HG02970 (cell line): ENCODE measurements around the gene HIC1.

ENCODE experiments used
- ATAC-seq: cut with Tn5 transposase; IDR thresholded peaks from one replicate; pipeline ENCODE4 v1.9.1; 2021; ENCODE audit warnings: mild to moderate bottlenecking, moderate library complexity, moderate number of reproducible peaks; ENCODE audit not compliant: unreplicated experiment, low FRiP score

HIC1 gene

DNA sequence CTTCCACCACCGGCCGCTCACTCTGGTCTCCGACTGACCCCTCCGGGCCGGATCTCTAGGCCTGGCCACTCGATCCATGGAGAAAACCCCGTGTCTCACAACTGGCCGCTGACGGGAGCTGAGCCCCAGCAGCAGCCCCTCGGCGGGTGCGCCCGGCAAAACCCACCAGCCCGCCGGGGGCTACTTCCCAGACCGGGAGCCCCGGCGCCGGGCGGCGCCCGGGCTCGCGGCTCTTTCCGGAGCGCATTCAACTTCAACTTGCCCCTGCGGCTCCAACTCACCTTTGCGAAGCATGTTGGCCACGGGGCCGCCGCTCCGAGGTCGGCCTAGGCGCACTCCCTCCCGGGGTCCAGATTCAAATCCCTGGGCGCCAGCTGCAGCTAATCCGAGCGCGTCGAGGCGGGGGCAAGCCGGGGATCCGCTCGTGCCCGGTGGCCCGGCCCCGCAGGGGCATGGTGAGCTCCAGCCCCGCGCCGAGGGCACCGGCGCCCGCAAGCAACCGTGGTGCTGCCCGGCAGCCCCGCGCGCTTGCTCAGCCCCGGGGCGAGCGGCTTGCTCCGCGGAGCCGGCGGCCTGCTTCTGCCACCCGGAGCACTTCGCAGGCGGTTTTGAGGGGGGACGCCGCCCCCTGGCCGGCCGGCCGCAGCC is 30.2 kb upstream of the HIC1 start:
- no peak for ATAC-seq

DNA sequence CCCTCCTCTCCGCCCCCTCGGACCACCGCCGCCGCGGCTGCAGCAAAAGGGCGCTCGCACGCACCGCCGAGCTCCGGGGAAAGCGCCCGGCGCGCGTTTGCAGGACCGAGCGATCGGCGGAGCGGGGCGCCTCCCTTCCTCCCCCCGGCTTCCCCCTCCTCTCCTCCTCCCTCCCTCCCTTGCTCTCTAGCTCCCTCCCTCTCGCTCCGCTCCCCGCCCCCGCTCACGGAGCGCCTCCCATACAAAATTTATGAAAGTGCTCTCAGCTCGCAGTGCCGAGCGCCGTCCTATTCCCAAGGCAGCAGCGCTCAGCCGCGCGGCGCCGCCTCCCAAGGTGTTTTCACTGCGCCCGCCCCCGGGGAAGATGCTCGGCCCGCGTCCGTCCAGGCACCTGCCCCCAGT is 29.7 kb upstream of the HIC1 start, which contains the start of gene RTN4RL1:
Gene RTN4RL1 (minus strand): TSS at position 115 of the 402 bp plus-strand sequence. CDS start 469 bp downstream, outside the sequence.
- no peak for ATAC-seq

DNA sequence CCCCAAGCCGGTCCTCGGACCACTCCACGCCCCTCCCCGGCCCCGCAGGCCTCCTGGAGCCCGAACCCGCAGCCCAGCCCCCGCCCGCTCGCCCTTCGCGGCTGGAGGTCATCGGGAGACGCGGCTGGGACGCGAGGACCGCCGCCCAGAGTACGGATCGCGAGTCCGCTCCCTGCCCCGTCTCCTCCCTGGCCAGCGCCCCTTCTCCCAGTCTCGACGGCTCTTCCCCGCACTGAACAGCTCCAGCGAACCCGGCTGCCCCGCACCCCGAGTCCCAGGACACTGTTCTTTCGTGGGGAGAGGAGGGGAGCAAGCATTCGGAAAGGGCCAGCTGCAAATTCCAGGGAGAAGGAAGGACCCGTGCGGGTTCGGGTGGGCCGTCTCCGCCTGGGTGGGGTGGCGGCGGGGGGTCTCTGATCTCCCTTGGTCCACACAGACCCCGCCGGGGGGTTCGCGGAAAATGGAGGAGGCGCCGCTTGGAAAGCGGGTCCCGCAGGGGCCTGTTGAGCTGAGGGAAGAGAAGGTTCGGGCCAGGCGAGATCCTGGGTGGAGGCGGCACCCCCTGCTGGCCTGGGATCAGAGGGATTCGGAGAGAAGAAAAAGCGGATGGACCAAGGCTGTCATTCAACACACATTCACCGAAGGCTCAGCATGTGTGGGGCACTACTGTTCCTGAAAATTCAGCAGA is 29.1 kb upstream of the HIC1 start:
- ATAC-seq: no peak

DNA sequence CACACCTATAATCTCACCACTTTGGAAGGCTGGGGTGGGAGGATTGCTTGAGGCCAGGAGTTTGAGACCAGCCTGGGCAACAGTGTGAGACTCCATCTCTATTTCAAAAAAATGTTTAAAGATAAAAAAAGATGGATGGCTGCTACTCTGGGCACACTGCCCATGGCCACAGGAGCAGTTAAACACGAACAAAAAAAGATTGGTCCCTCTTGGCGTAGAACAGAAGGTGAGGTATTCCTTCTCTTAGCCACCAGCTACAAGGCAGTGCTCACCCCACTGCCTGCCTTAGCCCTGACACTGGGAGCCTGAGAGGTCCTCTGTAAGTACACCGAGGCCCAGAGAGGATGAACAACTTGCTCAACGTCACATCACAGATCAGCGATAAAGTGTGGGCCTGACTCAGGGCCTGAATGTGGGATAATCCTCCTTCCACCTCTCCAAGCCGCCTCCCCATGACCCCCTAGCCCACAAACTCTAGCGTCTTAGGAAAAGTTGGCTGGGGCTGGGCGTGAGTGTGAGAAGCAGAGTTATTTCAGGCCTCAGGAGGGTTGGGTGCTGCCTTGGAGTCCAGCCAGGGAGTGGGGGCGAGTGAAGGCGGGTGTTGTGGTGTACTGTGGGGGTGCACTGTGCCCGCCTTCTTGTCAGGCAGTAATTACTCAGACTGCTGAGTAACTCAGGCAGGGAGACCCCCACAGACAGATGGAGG is 27.2 kb upstream of the HIC1 start:
- ATAC-seq: no peak

DNA sequence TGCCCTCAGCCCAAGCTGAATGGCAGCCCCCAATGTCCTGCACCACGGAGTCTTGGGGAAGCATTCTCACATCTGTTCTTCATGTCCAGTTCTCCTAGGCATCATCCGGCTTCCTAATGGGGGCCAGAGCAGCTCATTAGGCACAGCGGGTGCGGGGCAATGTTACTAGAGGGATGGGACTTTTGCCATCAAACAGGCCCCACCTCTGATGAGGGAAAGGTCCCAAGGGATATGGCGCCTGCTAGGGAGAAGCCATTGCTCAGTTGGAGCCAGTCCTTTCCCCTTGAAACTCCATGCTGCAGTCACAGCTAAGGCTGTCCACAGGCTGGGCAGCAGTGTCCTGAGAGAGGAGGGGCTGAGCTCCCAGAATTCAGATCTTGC is 26.7 kb upstream of the HIC1 start:
- no peak for ATAC-seq

DNA sequence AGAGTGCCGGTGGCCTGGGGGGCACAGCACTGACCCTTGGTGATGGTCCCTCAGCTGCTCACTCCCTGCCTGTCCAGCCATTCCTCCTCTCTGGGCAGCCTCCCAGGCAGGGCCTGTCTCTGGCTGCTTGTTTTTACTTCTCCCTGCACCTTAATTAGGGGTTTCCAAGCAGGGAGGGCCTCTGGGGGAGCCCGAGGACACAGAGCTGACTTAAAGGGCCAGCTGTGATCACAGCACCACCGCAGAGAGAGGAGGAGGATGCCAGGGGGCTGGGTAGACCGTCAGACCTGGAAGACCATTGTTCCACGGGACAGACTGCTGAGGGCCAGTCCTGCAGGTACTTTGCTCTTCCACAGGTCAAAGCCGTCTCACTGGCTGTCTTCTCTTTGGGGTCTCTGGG is 26.2 kb upstream of the HIC1 start:
- no peak for ATAC-seq

DNA sequence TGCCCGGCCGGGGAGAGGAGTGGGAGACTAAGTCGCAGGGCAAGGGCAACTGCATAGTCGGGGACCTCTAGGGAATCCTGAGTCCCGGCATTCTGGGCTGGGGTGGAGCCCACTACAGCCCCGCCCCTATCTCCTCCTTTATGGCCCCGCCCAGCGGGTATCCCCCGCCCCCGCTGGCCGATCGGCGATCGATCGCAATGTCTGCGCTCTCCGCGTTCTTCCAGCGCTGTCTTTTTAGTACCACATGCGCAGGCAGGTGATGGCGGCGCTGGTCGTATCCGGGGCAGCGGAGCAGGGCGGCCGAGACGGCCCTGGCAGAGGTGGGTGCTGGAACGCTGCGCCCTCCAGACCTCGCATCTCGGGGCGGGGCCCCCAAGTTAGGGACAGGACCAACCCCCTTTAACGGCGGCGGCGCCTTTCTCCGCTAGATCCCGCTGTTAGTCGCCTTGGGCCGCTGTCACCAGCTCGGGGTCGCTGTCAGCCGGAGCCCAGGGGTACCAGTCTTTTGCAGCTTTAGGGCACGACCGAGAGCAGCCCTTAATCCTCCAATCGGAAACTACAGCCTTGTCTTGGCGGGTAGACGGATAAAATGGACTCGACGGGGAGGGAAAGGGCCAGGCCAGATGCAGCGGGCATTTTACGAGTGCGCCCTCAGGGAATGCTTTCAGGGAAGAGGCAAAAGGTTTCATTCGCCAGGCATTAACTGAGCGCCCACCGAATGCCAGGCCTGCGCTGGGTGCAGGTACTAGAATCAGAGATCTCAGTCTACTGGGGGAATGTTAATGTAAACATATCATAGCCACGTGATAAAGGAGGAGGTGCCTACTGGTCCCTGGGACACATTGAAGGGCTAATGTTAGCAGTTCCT is 24.8 kb upstream of the HIC1 start, which contains the start of gene DPH1:
Gene DPH1 (plus strand): TSS at position 243 of the 868 bp plus-strand sequence. CDS start 17 bp downstream, at position 260.
- ATAC-seq: peak; percentile 47

DNA sequence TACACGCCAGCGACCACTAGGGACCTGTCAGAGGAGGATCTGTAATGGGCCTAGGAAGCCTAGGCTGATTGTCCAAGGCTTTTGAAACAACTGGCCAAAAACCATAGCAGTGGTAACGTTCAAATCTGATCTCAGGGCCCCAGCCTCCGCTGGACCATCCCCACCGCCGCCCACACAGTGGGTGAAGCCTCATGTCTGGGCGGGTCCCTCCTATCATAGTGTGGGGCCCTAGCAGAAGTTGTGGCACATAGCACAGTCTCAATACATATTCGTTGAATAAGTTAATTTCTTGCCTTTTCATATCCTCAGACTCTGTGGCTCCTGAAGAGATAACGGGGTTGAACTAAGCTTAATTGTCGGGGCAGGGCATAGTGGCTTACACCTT is 24.1 kb upstream of the HIC1 start:
- no peak for ATAC-seq

DNA sequence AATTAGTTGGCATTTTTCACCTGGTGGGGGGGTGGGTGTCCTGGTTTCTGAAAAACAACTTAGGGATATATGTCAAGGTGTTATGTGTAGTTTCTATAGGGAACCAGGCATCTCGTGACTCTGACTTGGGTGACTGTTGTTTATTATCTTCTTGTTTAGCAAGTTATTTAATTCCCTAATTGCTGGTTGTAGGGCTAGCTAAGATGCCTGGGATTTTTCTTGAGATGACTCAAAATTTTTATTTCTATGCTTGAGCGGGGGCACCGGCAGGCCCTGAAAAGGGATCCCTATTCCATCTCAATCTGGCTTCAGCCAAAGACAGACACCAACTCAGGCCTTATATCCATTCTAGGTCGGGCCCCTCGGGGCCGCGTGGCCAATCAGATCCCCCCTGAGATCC is 21.8 kb upstream of the HIC1 start:
- ATAC-seq: no peak

DNA sequence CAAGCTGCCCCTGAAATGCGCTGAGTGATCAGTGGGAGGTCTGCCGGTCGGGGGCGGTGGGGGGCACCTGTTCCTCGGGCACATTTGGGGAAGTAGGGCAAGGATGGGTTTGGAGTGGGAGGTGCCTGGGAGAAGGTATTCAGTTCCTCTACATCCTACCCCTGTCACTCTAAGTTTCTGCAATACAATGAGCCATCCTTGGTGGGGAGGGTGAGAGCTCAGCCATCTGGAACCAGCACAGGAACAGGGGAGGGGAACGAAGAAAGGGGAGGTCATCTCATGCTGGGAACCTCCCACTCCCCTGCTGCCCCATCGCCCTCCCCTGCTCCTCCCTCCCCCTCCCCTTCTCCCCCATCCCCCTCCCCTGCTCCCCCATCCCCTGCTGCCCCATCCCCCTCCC is 20.7 kb upstream of the HIC1 start:
- ATAC-seq: no peak

DNA sequence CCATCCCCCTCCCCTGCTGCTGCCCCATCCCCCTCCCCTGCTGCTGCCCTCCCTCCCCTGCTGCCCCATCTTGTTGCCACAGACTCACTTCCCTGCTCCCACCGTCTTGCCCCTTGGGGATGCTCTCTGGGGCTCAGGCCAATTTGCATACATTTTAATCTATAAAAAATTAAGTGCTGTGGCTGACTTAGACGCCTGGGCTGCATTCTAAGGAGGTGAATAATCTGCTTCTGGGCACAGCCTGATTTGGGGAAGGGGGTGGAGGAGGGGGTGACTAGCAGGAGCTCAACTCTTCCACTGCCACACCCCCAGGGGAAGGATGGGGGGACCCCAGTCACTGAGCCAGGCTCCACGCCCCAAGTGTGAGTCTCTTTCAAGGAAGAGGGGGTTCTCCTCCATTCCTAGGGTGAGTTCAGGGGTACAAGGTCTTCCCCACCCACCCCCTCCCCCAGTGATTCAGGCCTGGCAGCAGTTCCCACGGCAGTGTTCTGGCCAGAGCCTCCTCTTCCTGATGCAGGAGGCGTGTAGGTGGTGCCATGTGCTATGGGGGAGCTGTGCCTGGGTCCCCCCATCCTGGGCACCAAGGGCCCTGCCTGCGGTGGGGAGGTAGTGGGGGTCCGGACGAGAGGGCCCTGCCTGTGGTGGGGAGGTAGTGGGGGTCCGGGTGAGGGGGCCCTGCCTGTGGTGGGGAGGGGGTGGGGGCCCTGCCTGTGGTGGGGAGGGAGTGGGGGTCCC is 19.9 kb upstream of the HIC1 start:
- ATAC-seq: no peak

DNA sequence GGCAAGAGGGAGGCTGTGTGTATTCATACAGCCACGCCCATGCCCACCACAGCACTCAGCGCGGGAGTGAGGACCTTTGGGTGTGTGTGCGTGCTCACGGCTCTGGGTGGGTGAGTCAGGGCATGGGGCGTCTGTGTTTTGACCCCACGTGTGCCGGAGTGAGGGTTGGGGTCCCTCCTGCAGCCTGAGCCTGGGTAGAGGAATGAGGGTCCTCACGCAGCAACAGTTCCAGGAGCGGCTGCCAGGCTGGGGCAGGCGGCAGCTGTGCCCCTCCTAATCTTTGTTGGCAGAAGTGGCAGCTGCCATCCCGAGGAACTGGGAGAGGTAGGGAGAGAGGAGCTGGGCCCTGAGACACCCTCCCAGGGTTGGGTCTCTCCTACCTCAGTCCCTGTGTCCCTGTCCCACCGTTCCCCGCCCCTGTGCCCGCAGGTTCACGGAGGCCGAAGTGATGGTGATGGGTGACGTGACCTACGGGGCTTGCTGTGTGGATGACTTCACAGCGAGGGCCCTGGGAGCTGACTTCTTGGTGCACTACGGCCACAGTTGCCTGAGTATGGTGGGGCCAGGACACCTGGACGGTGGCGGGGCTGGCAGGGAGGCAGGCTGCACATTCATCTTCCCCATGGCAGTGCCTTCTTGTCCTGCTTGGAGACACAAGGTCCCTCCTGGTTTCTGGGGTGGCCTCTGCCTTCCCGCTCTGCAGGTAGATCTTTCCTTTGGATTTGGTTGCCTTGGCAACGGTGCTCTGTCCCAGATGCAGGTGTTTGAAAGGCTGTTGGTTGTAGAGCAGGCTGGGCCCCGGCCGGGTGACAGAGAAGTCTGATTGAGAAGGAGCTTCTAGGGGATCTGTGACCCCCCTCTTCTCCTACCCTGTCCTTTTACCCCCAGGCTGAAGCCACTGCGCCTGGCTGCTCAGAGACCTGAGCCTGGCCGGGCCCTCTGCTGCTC is 19.1 kb upstream of the HIC1 start:
- no peak for ATAC-seq

DNA sequence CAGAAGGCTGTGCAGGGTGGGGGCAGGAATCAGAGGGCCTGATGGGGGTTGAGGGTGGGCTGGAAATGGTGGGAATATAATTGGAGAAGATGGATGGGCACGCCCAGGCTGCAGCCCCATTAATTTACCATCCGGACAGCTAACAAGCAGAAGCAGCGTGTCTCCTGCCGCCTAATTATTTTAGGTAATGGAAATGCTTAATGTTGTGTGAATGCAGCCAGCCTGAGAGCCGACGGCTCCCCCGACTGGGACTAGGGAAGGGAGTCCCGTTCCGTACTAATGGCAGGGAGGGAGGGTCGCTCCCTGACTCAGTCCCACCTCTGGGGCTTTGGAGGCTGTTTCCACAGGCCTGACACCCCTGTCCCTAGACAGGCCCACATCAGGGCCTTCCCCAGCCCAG is 17.7 kb upstream of the HIC1 start:
- no peak for ATAC-seq

DNA sequence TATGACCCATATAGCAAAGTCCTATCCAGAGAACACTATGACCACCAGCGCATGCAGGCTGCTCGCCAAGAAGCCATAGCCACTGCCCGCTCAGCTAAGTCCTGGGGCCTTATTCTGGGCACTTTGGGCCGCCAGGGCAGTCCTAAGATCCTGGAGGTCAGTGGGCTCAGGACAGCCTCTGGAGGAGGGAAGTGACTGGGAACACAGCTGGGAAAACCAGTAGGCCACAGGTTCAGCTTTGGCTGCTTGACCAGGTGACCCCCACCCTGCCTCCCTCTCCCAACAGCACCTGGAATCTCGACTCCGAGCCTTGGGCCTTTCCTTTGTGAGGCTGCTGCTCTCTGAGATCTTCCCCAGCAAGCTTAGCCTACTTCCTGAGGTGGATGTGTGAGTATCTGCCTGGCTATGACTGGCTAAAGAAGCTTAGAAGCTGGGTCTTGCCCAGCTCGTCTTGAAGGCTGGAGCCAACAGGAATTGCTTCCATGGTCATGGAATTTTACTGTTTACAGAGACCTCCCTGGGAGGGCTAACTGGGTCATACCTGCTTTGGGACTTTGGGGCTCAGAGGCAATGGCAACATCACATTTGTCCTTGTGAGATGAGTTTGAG is 14.6 kb upstream of the HIC1 start:
- ATAC-seq: no peak

DNA sequence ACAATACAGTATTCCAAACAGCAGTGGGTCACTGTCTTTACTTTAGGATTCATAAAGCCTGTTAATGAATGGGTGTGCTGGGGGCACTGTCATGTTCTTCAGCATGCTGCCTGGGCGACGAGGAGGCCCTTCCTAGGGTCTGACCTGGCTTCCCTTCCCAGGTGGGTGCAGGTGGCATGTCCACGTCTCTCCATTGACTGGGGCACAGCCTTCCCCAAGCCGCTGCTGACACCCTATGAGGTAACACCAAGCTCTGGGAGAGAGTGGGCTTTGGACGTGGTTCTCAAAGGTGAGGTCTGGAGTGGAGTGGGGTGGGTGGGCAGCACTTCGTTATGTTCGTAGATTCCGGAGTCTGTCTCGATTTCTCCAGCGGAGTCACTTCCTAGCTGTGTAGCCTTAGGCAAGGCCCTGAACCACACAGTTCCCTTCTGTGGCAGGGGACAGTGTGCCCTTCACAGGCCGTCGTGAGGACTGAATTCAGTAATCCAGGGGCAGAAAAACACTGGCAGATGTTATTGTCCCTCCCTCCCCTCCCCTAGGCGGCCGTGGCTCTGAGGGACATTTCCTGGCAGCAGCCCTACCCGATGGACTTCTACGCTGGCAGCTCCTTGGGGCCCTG is 13.9 kb upstream of the HIC1 start:
- ATAC-seq: no peak

DNA sequence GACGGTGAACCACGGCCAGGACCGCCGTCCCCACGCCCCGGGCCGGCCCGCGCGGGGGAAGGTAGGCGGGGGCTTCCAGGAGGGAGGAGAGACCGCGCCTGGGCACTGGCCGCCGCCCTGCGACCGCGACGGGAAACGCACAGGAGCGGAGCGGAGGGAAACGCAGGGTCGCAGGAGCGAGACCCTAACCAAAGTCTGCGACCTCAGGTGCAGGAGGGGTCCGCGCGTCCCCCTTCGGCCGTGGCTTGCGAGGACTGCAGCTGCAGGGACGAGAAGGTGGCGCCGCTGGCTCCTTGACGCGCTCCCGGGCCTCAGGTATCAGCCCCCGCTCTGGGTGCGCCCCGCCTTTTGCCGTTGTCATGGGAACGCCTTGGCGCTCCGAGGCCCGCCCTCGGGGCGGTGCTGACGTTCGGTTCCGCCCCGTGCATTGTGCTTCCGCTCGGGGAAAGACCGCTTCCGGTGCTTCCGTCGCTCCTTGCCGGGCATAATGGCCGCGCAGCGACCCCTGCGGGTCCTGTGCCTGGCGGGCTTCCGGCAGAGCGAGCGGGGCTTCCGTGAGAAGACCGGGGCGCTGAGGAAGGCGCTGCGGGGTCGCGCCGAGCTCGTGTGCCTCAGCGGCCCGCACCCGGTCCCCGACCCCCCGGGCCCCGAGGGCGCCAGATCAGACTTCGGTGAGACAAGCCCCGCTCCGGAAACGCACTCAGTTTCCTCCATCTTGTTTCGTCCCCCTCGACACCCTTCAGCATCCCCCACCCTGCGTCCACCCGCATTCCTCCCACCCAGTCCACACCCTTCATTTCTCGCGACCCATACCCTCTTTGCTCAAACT is 13.1 kb upstream of the HIC1 start, which contains the start of gene OVCA2:
Gene OVCA2 (plus strand): TSS at position 462 of the 829 bp plus-strand sequence. CDS start 26 bp downstream, at position 488.
- ATAC-seq: peak; percentile 91

DNA sequence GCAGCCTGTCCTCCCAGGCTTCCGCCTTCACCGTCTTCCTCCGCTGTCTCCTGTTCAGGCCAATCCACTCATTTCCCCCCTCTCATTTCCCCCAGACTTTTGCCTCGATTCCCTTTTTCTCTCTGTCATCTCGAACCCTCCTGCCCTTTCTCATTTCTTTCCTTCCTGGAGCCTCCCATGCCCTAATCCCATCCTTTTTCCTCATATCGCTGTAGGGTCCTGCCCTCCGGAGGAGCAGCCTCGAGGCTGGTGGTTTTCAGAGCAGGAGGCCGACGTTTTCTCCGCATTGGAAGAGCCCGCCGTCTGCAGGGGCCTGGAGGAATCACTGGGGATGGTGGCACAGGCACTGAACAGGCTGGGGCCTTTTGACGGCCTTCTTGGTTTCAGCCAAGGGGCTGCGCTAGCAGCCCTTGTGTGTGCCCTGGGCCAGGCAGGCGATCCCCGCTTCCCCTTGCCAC is 12.5 kb upstream of the HIC1 start:
- no peak for ATAC-seq
